Stimulated activated naive CD8-positive, alpha-beta T cell treated with anti-CD3 and anti-CD28 coated beads, Interleukin-15, Interleukin-2, amounts not matched to agents 100 U/mL and 50 U/mL, for 24 hours (primary cell): ENCODE measurements around the gene KNOP1.
"Not testable (repeated sequence)": the region's sequence is repeated elsewhere in the genome, so short reads cannot be mapped to it uniquely, and the experiment has no call there.

Source experiments
- ATAC-seq: fragments of 150-1000 bp; cut with Tn5 transposase; one replicate; pipeline ENCODE4 v1.10.0; 2021
- DNase-seq: peaks from one replicate; pipeline ENCODE4 v3.0.0; 2021

The KNOP1 gene

DNA sequence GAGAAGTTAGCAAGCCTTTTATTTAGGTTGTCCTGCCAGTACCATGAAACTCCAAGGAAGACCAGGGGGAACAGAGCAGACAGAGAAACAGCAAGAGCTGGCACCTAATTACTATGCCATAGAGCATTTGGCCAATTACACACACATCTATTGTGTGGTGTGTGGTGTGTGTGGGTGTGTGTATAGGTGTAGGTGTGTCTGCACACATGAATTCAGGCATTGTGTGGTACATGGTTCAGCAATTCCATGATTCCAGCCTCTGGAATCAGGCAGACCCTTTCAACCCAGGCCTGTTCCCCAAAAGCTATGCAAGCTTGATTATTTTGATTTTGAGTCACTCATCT is 25.8 kb upstream of the KNOP1 start:
- DNase-seq (no peak), ATAC-seq (no peak)

DNA sequence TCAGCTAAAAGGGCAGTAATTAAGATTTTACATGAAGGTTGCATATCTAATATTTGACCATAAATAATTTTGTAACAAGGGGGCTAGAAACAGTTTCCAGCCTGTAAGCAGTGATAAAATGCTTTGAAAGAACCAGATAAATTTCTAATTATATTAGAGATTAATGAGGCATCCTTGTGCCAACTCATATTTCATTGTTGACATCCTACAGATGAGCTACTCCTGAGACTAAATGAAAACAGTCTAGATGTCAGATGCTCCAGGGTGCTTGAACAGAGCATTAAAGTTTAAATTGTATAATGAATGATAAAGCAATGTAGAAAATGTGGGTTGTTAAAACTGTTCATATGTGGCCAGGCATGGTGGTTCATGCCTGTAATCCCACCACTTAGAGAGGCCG is 23.3 kb upstream of the KNOP1 start:
- no peak for ATAC-seq
- no peak for DNase-seq

DNA sequence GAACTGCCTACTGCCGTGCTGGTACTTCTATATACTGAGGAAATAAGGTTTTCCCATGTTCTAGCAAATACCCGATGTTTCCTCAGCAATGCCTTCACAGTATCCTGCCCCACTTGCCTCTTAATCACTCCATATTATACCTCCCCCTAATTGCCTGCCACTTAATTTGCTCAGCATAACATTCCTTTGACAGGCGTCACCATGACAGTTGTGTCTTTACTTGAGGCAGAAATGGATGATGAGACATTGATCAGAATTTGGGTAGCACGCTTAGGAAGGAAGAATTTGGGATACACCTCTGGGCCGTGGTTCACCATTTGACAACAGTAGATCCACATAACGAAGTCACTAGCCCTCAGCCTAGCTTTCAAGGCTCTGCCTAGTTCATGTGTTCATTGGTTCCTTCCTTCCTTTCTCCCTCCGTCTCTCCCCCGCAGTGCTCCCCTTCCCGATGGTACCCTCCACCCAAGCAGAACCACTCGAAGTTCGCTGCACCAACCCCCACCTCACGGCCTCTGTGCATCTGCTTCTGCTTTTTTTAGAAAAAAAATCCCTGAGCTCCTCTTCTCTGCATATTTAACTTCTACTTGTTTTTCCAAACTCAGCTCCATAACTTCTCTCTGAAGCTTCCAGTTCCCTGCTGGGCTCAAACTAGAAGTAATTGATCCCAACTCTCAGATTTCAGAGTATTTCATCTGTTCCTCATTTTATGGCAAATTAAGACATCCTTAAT is 19.4 kb upstream of the KNOP1 start:
- DNase-seq (no peak), ATAC-seq (no peak)

DNA sequence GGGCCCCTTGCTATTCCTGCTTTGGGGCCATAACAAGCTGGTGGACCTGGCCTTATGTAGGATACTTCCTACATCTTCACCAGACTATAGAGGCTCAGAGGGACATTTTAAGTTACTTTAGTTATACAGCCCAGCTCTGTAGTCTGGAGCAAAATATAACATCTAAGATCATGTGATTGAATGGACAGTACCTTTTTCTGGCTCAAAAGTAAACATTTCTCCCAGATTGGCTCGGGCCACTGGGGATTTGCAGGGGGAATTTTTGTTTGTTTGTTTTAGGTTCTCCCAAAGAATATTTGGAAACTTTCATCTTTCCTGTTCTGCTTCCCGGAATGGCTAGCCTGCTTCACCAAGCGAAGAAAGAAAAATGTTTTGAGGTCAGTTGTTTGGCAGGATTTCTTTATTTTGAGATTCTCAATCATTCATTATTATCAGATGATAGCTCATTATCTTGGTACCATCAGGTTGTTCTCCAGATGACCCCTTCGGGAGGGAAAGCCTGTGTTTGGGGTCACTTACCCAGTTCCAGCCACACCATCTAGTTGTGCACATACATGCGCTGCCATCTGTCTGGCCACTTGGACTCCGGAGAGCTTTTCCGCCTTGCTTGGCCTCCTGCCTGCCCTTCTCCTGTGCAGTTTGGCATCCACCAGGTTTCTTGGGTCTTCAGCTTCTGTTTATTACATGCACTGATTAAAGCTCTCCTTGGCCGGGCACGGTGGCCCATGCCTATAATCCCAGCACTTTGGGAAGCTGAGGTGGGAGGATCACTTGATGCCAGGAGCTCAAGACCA is 17.2 kb upstream of the KNOP1 start:
- ATAC-seq (no peak), DNase-seq (no peak)

DNA sequence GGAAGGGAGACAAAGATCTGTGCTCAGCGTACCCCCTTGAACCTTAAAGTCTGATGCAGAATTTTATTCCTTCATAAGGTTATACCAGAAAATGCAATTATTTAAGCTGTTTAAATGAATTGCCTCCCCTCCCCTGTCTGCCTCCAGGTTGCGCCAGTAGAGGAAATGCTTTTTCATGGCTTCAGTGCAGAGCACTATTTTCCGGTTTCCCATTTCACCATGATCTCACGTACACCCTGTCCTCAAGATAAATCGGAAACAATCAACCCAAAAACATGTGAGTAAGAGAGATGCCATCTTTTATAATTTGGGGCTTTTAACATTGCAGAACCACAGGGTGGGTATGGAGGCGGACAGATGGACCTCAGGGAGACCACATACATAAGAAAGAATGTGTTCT is 15.5 kb upstream of the KNOP1 start:
- DNase-seq: no peak
- no peak for ATAC-seq

DNA sequence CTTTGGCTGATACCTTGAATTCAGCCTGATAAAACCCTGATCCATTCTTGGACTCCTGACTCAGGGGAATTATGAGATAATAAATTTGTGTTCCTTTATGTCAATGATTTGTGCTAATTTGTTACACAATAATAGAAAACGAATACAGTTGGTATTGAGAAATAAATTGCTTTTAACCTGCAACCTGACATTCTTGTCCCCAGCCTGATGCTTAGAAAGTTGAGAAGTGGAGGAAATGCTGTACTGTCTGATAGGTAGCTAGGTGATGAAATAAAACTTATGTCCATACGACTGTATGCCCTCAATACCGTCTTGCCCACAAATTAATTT is 10.6 kb upstream of the KNOP1 start:
- DNase-seq: no peak
- no peak for ATAC-seq

DNA sequence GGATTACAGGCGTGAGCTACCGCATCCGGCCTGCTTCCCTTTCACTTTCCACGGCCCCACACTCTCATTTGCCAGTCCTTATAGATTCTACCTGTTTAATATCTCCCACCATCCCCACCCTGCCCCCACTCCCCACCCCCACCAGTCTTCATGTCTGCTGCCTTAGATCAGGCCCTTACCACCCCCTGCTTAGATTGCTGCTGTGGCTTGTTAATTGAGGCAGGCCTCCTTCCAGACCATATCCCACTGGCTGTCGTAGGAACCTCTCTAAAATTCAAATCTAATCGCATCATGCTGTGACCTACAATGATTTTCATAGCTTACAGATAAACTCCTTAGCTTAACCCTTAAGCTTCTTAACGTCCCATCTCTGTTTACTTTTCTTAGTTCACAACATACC is 5.0 kb upstream of the KNOP1 start:
- DNase-seq (no peak), ATAC-seq (no peak)

DNA sequence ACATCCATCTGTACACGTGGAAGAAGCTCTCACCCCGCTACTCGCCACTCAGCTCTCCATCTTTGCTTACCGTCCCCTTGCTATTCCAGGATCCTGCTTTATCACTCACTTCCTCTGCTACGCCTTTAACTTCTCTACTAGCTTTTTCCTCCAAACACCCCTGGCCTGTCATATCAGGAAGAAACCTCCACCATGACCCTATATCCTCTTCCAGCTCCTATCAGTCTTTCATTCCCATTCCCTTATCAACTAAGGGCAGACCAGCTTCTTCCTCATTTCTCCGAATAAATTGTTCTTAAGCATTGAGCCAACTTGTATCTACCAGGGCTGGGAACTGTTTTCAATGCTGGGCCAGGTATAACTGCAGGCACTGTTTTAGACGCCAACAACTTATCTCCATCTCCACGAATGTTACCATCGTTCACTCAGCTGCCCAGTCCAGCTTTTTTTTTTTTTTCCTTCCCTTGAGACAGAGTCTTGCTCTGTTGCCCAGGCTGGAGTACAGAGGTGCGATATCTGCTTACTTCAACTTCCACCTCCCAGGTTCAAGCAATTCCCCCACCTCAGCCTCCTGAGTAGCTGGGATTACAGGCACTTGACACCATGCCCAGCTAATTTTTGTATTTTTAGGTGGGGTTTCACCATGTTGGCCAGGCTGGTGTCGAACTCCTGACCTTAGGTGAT is 4.4 kb upstream of the KNOP1 start:
- no peak for ATAC-seq
- no peak for DNase-seq

DNA sequence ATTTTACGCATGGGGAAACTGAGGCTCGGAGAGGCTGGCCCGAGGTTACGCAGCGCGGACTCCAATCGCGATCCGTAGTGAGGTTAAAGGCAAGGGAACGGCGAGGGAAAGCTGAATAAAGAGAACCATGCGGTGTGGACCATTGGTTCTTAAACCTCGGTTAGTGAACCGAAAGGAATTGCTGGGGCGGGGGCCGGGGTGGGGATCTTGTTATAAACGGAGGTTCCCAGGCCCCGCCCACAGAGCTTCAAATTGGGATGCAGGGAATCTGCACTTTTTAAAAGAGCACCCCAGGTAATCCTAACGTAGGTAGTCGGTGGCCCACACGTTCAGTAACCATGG is 568 bp upstream of the KNOP1 start:
- no peak for ATAC-seq
- DNase-seq: no peak

DNA sequence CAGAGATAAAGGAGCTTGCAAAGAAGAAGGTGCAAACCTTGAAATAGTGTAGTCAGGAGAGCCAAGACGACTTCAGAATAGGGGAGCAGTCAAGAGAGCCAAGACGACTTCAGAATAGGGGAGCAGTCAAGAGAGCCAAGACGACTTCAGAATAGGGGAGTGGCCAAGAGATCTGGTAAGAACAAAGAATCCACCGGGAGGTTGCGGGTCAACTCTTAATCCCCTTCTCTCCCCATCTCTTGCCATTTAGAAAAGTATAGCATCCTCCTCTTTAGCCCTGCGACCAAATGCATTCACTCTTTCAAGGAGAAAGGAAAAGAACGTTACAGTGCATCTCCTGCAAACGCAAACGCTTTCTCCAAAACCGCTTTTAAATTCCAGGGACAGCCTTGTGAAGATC is 713 bp downstream of the KNOP1 start:
- DNase-seq (no peak), ATAC-seq (no peak)

DNA sequence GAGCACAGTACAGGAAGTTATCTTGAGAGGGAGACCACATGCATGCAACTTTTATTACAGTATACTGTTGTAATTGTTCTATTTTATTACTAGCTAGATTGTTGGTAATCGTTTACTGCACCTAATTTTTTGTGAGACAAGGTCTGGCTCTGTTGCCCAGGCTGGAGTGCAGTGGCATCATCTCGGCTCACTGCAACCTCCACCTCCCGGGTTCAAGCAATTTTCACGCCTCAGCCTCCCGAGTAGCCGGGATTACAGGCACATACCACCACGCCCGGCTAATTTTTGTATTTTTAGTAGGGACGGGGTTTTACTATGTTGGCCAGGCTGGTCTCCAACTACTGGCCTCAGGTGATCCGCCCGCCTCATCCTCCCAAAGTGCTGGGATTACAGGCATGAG is 1.3 kb downstream of the KNOP1 start:
- not testable (repeated sequence) for DNase-seq, ATAC-seq

DNA sequence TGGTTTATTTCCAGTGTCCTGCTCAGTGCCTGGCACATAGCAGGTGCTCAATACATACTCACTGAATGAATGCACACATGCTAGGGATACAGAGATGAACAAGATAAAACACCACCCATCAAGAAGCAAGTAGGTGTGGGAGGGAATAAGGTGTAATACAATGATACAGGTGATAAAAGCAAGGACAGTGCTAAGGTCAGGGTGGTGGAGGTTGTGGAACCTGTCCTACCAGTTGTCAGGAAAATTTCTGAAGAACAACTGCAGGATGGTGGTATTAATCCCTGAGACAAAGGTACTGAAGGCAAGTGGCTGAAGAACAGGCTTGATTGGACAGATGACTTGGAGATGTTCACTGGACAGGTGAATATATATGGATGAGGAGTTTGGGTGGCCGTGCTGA is 1.8 kb downstream of the KNOP1 start:
- no peak for DNase-seq
- ATAC-seq: no peak

DNA sequence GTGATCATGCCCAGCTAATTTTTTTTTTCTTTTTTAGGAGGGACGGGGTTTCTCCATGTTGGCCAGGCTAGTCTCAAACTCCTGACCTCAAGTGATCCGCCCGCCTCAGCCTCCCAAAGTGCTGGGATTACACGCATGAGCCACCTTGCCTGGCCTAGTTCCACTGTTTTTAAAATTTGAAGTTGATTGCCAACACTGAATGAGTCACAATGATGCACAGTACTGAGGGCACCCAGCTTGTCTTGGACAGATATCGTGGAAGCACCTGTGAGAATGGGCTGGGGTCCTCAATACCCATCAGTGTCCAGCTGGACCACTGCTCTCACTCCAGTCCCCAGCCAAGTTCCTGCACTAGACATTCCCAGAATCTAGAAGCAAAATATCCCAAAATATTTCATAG is 2.5 kb downstream of the KNOP1 start:
- DNase-seq: no peak
- ATAC-seq: no peak

DNA sequence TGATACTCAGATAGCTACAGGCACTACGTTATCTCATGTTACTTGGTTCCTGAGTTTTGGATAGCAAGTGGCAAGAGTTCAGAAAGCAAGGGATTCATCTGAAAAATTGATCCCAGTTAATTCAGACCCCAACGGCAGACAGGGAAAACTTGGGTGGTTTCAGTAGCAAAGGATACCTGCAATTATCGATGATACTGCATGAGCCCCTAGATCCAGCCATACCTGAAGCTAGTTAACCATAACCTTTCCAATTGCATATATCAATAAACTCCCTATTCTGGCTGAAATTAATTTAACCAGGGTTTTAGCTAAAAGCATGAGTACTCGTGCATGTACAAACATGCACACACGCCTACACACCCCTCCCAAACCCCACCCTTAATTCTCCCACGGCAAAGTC is 4.3 kb downstream of the KNOP1 start:
- ATAC-seq (no peak), DNase-seq (no peak)

DNA sequence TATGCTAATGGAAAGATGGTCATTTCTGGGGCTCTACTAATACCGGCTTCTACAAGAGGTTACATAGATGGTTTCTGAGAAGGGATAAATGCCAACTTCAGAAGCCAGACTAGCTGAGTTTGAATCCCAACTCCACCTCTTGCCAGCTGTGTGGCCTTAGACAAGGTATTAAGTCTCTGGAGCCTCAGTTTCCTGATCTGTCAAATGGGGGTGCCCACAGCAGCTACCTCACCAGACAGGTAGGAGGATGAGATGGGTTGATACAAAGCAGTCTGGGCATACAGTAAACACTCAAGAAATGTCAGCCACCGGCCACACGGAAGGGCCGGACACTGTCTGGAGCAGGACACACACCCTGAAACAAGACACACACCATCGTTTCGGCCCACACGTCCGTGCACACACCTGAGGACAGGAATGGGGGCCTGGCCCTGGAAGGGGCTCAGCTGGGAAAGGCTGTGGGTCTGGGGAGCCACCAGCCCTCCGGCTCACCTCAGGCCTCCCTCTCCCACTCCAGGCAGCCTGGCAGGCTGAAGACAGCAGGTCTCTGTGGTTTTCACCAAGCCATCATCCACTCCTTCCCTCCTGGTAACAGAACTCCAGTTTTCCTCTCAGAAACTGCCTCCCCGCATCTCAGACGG is 5.5 kb downstream of the KNOP1 start:
- DNase-seq (no peak), ATAC-seq (no peak)

DNA sequence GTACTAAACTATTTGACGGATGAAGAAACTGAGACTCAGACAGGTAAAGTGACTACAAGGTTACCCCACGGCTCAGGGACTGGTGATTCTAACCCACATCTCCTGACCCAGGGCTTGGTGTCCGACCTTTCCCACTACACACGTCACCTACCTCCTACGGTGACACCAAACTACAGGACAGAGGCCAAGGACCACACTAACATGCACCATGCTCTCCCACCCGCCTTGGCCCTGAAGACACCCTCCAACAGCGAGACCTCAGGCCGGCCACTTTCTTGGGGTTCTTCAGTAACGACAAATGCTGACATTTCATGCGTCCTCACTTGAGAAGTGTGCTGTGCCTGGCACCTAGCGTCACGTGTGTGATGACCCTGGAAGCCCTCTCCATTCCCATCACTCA is 6.4 kb downstream of the KNOP1 start:
- no peak for ATAC-seq
- DNase-seq: no peak

DNA sequence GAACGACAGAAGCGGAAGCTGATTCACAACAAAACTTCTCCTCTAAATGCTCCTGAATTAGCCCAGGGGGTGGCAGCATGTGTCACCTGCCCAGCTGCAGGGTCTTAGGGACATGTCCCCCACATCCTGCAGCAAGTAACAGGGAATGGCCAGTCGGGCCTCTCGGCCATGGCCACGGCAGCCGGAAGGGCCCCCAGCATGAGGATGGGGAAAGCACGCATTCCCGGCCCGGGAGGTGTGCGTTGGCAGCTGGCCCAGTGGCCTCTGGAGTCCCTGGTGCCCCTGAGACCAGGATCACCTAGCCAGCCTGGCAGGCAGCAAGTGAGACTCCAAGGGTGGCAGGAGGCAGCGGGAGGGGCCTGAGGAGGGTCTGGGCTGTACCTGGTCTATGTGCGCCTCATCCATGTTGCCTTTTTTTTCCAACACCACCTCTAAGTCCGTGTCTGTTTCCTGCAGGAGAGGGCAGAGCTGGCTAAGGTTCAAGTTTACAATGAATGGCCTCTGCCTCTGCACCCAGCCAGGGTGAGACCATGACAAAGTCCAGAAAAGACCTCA is 7.0 kb downstream of the KNOP1 start:
- ATAC-seq: no peak

DNA sequence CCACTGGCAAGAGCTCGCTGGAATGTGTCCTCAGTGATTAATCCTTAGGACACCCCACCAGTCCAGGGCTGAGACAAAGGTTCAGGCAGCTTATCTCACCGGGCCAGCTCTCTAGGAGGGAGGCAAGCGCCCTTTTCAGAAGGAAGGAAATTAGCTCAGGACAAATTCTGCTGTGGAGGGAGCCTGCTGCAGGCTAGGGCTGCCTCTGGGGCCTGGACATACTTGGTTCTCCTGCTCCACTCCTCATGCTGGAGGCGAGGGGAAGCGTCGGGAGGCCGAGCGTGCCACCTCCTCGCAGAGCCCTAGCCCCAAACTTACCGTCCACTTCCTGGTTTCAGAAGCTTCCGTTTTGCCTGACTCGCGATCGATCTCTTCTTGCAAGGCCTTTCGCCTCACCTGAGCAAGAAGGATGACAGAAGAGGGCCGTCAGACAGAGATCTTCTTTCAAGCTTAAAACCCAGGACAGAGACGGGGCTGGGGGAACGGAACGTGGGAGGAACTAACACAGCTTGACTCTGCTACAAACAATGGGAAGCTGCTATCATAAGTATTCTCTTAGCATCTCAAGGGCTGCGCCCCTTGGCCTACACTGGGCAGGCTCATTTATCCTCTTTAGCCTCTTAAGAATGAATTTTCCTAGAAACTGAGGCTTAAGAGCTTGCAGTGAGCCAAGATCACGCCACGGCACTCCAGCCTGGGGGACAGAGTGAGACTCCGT is 7.7 kb downstream of the KNOP1 start:
- DNase-seq: no peak
- ATAC-seq: no peak

More for the DNA sequence above, 7.0 kb downstream of the KNOP1 start:
- no peak for DNase-seq

DNA sequence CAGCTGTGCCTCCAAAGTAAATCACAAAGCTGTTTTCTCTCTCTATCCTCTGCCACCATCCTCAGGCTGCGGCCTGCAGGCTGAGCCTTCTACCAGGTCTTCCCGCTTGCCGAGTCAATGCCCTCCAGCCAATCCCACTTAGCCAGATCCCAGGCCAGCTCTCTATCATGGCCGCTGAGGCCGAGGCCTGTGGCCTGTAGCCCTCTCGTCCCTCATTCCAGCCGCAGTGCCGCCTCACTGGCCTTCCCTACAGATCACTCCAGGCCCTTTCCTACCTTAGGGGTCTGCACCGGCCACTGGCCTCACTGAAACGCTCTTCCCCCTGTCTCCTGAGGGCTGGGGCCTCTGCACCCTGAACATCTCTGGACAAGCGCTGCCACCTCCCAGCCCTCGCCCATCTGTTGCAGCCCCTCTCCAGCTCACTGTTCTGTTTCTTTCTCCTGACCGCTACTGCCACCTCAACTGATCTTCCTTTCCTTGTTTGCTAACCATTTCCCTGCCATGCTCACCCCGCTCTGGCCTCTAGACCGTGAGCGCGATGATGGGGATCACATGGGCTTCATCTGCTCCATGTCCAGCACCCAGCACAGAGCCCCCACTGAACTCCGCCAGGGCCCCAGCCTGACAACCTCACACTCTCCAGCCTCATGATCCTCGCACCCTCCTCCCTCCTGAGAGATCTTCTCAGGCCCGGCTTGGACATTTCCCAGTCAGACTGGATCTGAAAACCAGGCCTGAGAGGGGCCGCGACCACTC is 8.5 kb downstream of the KNOP1 start:
- ATAC-seq: no peak

DNA sequence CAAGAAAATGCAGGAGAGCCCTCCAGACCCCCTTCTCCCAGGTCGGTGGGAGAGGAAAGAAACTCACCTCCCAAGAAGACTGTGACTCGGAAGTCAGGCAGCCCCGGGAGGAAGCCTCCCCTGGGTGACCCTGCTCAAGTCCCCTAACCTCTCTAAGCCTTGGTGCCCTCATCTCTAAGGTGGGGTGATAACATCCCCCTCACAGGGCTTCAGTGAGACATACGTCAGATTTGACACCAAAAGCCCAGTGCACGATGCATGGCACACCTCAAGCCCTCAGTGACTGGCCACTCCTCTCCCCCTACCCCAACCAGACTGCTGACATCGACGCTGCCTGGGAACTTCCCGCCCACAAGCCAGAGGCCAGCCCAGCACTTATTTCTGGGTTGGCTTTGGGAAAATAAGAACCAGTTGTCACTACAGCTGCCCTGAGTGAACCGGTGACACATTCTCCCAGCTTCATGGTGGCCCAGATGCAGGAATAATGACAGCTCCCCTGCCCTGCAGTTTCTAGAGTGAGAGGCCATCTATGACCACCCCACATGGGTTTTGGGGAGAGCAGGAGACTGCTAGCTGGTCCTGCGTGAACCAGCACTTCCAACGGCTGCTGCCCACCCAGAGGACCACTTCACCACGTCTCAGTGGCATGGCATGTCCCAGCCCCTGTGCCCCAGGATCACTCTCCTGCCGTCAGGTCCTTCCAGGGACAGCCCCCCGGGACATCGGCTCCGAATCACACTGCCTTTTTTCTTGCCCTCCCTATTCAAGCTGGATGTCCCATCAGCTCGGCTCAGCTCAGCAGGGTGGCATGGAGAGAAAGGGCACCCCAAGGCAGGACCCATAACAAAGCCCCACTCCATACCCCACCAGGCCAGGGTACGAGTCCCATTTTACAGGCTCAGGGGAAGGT is 9.5 kb downstream of the KNOP1 start:
- no peak for DNase-seq
- ATAC-seq: no peak

More for the DNA sequence above, 8.5 kb downstream of the KNOP1 start:
- DNase-seq: no peak
